HepG2 (cell line): ENCODE results near the gene PCGF2.

Experiments used
- CTCF ChIP-seq: sonication (generic); formaldehyde crosslinking; IDR thresholded peaks from 2 replicates; pipeline ENCODE4 v1.5.0; 2020; ENCODE audit warnings: mild to moderate bottlenecking, missing genetic modification reagents, moderate library complexity
- FOSL1 ChIP-seq: sonication (generic); formaldehyde crosslinking; IDR thresholded peaks from 2 replicates; pipeline ENCODE4 v1.9.0; 2021; ENCODE audit warnings: missing genetic modification reagents, borderline replicate concordance
- JUND ChIP-seq: sonication (generic); formaldehyde crosslinking; IDR thresholded peaks from 2 replicates; pipeline ENCODE4 v1.8.0; 2022; ENCODE audit warnings: mild to moderate bottlenecking, missing genetic modification reagents
- POLR2A ChIP-seq, 2 experiments: IDR thresholded peaks; 2 replicates each; pipeline ENCODE4 v1.6.1; 2011; ENCODE audit warnings: low read depth in 2 of 2, low read length in 2 of 2, mild to moderate bottlenecking in 1 of 2, moderate library complexity in 1 of 2; ENCODE audit not compliant: insufficient read depth in 1 of 2
- SAP130 ChIP-seq: IDR thresholded peaks from 2 replicates; pipeline ENCODE4 v1.6.1; 2016; ENCODE audit warnings: low read depth
- TAF1 ChIP-seq: sonication (generic); formaldehyde crosslinking; IDR thresholded peaks from 2 replicates; pipeline ENCODE4 v1.4.0; 2020; ENCODE audit warnings: missing genetic modification reagents
- TCF12 ChIP-seq, 2 experiments: fragments of 450-650 bp in 1 of 2; sonication (generic) in 1 of 2; formaldehyde crosslinking in 1 of 2; IDR thresholded peaks; 2 replicates each; pipeline versions ENCODE4 v1.6.1 to v1.8.0; 2017 to 2022; ENCODE audit warnings: antibody characterized with exemption in 1 of 2, mild to moderate bottlenecking in 1 of 2, missing genetic modification reagents in 1 of 2, moderate library complexity in 1 of 2
- TCF7 ChIP-seq: sonication (generic); IDR thresholded peaks from 2 replicates; pipeline ENCODE4 v1.6.1; 2016; ENCODE audit warnings: antibody characterized with exemption, low read depth
- ZKSCAN1 ChIP-seq: fragments of 150-350 bp; IDR thresholded peaks from 2 replicates; pipeline ENCODE4 v1.6.1; 2014; ENCODE audit warnings: low read length
- TF ChIP-seq, protein P1 (sequence below): sonication (generic); formaldehyde crosslinking; IDR thresholded peaks from 2 replicates; pipeline ENCODE4 v1.8.1; 2023; ENCODE audit warnings: missing genetic modification reagents, inconsistent platforms, borderline replicate concordance
- TF ChIP-seq, protein P2 (sequence below): sonication (generic); formaldehyde crosslinking; IDR thresholded peaks from 2 replicates; pipeline ENCODE4 v1.4.0; 2020; ENCODE audit warnings: mild to moderate bottlenecking, missing genetic modification reagents
- TF ChIP-seq, protein P3 (sequence below): sonication (generic); formaldehyde crosslinking; IDR thresholded peaks from 2 replicates; pipeline ENCODE4 v1.5.0; 2020; ENCODE audit warnings: mild to moderate bottlenecking, missing genetic modification reagents

DNA sequence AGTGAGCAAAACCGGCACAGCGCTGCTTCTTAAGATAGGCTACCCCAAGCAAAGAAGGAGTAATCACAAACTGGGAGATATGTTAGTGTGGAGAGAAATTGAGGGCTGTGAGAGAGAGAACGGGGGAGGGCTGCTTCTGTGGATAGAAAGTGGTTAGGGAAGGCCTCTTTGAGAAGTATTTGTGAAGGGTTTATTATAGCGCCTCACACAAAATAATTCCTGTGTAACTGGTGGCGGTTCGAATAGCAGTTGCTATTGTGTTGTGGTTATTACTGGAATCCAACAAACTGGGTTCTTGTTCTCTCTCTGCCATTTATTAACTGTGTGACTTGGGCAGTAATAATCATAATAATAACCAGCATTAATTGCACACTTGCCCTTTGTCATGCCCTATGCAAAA is 27.2 kb downstream of the PCGF2 start:
- TF ChIP-seq ZKSCAN1 (no peak), JUND (CRISPR knock-in tag) (no peak), CTCF (no peak), POLR2A (IDR thresholded peaks at IDR 0.05; ENCODE audit: insufficient read depth in 1 of 2, low read depth in 2 of 2, low read length in 2 of 2) (no peak; a peak in 1 of 4 replicates), TCF7 (no peak), SAP130 (CRISPR knock-in tag) (no peak), TAF1 (CRISPR knock-in tag) (no peak), TCF12 (IDR thresholded peaks at IDR 0.05) (no peak), TCF12 (CRISPR knock-in tag; IDR thresholded peaks at IDR 0.05) (no peak), FOSL1 (CRISPR knock-in tag) (no peak)
- TF ChIP-seq, protein P1, sequence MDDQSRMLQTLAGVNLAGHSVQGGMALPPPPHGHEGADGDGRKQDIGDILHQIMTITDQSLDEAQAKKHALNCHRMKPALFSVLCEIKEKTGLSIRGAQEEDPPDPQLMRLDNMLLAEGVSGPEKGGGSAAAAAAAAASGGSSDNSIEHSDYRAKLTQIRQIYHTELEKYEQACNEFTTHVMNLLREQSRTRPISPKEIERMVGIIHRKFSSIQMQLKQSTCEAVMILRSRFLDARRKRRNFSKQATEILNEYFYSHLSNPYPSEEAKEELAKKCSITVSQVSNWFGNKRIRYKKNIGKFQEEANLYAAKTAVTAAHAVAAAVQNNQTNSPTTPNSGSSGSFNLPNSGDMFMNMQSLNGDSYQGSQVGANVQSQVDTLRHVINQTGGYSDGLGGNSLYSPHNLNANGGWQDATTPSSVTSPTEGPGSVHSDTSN, result no peak
- TF ChIP-seq, protein P2, sequence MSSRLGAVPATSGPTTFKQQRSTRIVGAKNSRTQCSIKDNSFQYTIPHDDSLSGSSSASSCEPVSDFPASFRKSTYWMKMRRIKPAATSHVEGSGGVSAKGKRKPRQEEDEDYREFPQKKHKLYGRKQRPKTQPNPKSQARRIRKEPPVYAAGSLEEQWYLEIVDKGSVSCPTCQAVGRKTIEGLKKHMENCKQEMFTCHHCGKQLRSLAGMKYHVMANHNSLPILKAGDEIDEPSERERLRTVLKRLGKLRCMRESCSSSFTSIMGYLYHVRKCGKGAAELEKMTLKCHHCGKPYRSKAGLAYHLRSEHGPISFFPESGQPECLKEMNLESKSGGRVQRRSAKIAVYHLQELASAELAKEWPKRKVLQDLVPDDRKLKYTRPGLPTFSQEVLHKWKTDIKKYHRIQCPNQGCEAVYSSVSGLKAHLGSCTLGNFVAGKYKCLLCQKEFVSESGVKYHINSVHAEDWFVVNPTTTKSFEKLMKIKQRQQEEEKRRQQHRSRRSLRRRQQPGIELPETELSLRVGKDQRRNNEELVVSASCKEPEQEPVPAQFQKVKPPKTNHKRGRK (CRISPR knock-in tag), result no peak
- TF ChIP-seq, protein P3, sequence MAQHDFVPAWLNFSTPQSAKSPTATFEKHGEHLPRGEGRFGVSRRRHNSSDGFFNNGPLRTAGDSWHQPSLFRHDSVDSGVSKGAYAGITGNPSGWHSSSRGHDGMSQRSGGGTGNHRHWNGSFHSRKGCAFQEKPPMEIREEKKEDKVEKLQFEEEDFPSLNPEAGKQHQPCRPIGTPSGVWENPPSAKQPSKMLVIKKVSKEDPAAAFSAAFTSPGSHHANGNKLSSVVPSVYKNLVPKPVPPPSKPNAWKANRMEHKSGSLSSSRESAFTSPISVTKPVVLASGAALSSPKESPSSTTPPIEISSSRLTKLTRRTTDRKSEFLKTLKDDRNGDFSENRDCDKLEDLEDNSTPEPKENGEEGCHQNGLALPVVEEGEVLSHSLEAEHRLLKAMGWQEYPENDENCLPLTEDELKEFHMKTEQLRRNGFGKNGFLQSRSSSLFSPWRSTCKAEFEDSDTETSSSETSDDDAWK (CRISPR knock-in tag), result no peak
